ENCODE data around the gene LDLRAD2.
A peak's percentile ranks its signal among the peaks of the same experiment; 100 is the strongest.
"Not testable (repeated sequence)": the region's sequence is repeated elsewhere in the genome, so short reads cannot be mapped to it uniquely, and the experiment has no call there.

LDLRAD2 gene, protein sequence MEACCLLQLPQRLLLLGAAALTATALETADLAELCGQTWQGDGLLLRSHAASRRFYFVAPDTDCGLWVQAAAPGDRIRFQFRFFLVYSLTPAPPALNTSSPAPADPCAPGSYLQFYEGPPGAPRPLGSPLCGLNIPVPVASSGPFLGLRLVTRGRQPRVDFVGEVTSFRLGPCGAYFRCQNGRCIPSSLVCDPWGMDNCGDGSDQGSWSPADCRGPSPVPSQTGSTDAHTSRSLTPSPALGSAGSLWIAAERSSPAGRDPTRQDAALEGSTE

DNA sequence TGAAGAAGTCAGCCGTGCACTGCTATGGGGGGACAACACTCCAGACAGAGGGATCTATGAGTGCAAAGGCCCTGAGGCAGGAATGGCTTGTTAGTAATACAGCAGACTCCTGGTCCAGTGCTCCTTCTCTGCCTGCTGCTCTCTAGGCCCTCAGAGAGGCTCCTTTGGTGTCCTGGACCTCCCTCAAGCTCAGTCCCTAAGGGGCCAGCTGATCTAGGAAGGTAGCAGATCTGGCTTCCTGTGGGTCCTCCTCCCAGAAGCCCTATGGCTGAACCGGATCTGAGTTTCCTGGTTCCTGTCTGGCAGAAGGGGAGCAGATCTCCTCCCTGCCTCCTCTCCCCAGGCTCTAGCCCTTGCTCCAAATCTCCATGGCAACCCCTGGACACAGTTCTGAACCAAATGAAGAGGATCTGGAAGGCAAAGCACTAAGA, at the start of gene LDLRAD2:
LDLRAD2 (plus strand) TSS at position 391 of the 431 bp plus-strand sequence. CDS start 187 bp downstream, outside the sequence.
- no peak for DNase-seq

DNA sequence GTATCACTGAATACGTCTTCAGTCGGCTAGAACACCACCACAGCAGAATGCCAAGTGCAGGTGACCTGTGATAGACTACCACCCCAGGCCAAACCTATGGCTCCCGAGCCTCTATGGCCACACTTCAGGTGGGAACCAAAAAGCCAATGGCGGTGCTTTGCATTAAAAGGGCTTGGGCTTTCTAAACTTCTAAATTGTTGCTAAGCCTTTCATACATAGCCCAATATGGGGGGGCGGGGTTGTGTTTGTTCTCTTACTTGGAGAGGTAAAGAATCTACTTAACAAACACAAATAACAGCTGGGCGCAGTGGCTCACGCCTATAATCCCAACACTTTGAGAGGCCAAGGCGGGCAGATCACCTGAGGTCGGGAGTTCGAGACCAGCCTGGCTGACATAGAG, 48.8 kb upstream of the LDLRAD2 start:
- no peak for DNase-seq

DNA sequence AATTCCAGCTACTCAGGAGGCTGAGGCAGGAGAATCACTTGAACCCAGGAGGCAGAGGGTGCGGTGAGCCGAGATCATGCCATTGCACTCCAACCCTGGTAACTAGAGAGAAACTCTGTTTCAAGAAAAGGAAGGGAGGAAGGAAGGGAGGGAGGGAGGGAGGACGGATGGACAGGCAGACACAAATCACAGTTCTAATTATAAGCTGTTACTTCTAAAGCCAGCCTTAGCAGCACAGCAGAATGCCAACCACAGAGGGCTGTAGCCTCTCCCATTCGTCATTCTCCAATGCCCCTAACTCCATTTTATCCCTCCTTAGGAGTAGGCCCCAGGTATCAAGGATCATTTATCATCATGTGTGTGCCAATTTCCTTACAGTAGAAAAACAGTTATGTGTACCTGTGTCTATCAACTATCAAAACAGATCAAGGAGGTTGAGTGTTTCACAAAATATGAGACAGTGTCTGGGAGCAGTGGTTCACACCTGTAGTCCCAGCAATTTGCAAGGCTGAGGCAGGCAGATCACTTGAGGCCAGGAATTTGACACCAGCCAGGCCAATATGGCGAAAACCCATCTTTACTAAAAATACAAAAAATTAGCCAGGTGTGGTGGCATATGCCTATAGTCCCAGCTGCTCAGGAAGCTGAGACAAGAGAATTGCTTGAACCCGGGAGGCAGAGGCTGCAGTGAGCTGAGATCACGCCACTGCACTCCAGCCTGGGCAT, 48.2 kb upstream of the LDLRAD2 start:
- DNase-seq, result no peak

DNA sequence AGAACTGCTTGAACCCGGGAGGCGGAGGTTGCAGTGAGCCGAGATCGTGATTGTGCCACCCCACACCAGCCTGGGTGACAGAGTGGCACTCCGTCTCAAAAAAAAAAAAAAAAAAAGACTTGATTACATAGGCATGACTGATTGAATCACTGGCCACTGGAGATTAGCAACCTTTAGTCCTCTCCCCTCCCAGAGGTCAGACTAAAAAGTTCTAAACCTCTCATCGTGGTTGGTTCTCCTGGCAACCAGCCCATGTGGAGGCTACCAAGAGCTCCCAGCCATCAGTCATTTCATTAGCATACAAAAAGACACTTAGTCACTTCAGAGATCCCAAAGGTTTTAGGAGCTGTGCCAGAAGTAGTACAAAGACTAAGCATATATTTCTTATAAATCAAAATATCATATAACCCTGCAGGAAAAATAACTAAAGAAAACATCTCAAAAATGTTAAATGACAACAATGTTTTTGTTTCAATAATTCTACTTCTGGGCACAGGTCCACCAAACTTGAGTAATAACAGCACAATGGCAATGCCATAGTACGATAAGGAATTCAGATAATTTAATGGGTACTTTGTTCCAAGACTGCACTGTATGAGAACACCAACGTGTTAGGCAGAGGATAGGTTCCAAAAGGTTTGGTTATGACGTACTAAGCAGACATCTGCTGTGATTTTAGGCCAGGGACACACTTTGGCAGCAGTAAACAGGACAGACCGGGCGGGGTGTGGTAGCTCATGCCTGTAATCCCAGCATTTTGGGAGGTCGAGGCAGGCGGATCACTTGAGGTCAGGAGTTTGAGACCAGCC, 47.2 kb upstream of the LDLRAD2 start:
- no peak for DNase-seq

DNA sequence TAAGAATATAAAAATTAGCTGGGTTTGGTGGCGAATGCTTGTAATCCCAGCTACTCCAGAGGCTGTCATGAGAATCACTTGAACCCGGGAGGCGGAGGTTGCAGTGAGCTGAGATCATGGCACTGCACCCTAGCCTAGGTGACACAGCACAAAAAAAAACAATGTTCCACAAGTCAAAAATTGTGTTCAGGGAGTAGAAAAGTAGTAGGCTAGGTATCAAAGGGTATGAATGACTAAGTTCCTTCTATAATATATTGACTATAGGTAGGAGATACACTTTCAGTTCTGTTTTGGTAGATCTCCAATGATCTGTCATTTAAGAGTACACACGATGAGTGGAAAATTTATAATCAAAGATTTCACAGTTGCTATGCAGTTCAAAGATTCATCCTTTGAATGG, 45.9 kb upstream of the LDLRAD2 start:
- no peak for DNase-seq

DNA sequence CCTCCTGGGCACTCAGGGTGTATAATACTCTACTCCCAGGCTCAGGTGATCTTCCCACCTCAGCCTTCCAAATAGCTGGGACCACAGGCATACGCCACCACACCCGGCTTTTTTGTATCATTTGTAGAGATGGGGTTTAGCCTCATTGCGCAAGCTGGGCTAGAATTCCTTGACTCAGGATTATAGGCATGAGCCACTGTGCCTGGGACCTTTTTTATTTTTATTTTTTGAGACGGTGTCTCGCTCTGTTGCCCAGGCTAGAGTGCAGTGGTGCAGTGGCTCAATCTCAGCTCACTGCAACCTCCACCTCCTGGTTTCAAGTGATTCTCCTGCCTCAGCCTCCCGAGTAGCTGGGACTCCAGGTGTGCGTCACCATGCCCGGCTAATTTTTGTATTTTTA, 45.0 kb upstream of the LDLRAD2 start:
- DNase-seq, result not testable (repeated sequence)

DNA sequence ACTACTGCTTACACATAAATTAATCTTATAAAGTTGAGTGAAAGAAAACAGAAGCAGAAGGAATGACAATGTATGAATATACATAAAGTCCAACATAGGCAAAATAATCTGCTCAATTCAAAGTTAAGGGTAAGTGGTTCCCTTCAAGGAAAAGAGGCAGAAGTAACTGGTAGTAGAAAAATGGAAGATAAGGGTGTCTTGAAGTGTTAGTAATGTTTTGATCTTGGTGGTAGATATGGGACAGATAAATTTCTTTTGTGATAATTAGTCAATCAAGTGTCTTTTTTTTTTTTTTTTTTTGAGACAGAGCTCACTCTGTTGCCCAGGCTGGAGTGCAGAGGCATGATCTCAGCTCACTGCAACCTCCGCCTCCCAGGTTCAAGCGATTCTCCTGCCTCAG, 41.9 kb upstream of the LDLRAD2 start:
- DNase-seq, result no peak

DNA sequence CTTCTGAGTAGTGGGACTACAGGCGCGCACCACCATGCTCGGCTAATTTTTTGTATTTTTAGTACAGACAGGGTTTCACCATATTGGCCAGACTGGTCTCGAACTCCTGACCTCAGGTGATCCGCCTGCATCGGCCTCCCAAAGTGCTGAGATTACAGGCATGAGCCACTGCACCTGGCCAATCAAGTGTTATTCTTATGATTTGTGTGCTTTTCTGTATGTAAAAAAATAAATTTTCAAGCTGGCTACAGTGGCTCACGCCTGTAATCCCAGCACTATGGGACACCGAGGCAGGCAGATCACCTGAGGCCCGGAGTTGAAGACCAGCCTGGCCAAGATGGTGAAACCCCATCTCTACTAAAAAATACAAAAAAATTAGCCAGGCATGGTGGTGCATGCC, 41.5 kb upstream of the LDLRAD2 start:
- not testable (repeated sequence) for DNase-seq

DNA sequence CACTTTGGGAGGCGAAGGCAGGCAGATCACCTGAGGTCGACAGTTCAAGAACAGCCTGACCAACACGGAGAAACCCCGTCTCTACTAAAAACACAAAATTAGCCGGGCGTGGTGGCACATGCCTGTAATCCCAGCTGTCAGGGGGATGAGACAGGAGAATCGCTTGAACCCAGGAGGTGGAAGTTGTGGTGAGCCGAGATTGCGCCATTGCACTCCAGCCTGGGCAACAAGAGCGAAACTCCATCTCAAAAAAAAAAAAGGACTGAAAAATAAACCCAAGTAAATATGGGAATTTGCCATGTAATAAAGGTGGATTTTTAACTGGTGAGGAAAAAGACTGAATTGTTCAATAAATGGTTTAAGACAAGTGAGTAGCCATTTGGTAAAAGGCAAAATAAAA, 40.4 kb upstream of the LDLRAD2 start:
- not testable (repeated sequence) for DNase-seq

DNA sequence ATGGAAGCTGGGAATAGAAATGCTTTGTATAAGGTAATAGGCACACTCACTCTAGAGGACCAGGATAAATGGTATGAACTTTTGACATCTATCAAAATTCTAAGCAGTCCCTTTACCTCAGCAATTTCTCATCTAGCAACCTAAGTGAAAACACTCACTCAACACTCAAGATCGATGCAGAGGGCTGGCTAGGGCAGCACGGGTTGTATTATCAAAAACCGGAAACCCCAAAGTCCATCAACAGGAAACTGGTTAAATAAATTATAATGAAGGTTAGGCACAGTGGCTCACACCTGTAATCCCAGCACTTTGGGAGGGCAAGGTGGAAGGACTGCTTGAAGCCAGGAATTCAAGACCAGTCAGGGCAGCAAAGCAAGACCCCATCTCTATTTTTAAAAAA, 38.5 kb upstream of the LDLRAD2 start:
- DNase-seq, result no peak

DNA sequence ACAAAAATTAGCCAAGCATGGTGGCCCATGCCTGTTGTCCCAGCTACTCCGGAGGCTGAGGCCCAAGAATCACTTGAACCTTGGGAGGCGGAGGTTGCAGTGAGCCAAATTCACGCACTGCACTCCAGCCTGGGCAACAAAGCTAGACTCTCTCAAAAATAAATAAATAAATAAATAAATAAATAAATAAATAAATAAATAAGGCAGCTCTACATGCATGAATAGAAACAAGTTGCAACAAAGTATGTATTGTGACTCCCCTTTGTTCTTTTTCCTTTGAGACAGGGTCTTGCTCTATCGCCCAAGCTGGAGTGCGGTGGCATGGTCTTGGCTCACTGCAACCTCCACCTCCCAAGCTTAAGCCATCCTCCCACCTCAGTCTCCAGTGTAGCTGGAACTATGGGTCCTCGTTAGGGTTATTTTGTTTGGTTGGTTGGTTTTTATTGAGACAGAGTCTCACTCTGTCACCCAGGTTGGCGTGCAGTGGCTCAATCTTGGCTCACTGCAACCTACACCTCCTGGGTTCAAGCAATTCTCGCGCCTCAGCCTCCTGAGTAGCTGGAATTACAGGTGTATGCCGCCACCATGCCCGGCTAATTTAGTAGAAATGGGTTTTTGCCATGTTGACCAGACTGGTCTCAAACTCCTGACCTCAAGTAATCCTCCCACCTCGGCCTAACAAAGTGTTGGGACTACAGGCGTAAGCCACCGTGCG, 37.1 kb upstream of the LDLRAD2 start:
- DNase-seq, result no peak

DNA sequence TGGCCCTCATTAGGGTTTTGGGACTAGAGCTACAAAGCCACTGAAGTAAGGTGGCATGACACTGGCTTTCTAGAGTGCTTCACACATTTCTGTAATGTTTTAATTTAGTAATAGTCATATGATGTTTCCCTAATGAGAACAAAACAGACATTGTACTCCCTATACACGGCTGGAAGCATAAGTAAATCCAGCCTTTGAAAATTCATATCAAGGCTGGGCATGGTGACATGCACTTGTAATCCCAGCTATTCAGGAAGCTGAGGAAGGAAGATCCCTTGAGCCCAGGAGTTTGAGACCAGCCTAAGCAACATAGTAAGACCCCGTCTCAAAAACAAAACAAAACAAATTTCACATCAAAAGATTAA, 36.5 kb upstream of the LDLRAD2 start:
- no peak for DNase-seq

DNA sequence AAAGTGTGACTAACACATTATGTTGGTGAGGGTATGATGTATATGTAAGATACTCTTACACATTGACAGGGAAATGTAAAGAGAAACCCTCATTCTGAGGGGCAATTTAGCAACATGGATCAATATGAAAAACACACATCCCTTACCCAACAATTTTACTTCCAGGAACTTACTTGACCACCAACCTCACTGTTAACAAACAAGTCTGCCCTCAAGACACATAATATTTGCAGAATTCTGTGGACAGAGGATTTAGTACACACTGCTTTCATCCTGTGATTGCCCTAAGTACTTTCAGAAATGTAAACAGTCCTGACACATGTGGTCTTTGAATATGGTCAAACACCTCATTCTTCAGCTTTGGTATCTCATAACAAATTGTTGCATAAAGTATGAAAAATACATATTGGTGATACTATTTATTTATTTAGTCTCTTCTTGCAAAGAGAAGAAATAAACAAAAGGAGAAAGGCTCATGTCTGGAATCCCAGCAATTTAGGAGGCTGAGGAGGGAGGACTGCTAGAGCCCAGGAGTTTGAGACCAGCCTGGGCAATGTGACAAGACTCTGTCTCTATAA, 36.0 kb upstream of the LDLRAD2 start:
- no peak for DNase-seq

DNA sequence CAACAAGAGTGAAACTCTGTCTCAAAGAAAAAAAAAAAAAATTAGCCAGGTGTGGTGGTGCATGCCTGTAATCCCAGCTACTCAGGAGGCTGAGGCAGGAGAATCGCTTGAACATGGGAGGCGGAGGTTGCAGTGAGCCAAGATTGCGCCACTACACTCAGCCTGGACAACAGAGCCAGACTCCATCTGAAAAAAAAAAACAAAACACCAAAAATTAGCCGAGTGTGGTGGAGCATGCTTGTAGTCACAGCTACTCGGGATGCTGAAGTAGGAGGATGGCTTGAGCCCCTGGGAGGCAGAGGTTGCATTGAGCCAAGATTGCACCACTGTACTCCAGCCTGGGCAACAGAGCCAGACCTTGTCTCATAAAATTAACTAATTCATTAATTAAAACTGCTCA, 35.1 kb upstream of the LDLRAD2 start:
- DNase-seq, result not testable (repeated sequence)

DNA sequence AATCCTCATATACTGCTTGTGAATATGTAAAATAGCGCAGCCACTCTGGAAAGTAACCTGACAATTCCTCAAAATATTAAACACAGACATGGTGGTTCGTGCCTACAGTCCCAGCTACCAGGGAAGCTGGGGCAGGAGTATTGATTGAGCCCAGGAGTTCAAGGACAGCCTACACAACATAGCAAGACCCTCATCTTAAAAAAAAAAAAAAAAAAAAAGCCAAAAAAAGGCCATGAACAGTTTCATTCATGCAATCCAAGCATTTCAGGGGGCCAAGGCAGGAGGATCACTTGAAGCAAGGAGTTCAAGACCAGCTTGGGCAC, 33.7 kb upstream of the LDLRAD2 start:
- DNase-seq, result no peak

DNA sequence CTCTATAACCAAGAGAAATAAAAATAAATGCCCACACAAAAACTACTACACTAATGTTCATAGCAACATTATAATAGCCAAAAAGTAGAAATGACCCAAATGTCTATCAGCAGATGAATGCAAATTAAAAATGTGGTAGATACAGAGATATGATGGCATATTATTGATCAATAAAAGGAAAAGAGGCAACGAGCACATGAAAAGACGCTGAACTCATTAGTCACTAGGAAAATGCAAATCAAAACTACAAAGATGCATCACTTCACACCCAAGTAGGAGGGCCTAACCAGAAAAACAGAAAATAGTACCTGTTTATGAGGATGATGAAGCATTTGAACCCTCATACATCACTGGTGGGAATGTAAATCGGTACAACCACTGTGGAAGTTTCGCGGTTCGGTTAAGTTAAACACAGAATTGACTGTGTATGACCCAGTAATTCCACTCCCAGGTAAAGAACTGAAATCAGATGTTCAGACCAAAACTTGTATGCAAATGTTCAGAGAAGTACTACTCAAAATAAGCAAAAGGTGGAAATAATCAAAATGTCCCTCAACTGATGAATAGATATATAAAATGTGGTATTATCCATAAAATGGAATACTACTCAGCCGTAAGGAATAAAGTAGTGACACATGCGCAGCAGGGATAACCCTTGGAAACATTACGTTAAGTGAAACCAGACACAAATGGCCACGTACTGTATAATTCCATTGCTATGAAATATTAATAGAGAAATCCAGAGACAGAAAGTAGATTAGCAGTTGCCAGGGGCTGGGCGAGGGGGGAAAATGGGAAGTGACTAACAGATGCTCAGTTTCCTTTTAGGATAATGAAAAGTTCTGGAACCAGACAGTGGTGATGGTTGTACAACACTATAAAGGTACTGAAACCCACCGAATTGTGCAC, 32.2 kb upstream of the LDLRAD2 start:
- DNase-seq, result no peak

DNA sequence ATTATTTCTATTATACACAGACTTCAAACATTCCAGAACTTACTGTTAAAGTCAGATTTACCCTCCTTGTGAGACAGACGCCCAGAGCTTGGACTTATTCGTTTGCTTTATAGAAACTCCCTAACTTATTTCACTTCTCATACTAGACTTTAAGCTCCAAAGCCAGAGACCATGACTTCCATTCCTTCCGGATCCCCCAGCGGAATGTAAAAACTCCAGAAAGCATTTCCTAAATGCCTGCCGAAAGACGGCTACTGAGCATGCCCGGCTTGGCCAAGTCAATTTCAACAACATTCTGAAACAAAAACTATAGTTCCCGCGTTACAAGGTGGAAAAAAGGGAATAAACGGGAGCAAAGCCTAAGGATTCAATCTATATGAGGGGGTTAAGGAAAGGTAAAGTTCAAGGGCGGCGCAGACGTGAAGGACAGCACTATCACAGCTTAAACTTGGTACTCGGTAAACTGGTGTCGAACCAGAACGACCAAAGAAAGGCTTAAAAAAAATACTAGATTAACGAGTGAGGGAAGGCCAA, 30.2 kb upstream of the LDLRAD2 start:
- no peak for DNase-seq

DNA sequence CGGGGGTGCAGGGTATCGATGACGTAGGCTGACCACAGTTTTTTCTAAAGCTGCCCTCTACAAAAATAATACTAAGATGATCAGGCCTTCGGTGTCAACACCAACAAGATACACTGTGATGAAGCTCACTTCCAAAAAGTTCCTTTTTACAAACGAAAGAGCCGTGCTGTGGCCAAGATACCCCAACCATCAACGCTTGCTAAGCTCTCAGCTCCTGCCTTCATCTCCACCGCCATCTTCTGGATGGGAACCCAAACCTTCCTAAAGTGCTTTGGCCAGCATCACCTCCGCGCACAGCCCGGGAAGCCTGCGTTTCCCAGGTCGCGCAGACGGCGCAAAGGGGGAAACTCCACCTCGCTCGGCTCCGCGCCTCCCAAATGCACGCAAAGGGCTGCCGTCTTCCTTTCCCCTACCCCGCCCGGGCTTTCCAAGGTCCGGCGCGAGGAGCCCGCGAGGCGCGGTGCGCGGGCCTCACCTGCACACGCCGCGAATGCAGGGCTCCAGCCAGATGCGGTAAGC, 29.7 kb upstream of the LDLRAD2 start:
- DNase-seq, result peak; percentile 55 to 61

DNA sequence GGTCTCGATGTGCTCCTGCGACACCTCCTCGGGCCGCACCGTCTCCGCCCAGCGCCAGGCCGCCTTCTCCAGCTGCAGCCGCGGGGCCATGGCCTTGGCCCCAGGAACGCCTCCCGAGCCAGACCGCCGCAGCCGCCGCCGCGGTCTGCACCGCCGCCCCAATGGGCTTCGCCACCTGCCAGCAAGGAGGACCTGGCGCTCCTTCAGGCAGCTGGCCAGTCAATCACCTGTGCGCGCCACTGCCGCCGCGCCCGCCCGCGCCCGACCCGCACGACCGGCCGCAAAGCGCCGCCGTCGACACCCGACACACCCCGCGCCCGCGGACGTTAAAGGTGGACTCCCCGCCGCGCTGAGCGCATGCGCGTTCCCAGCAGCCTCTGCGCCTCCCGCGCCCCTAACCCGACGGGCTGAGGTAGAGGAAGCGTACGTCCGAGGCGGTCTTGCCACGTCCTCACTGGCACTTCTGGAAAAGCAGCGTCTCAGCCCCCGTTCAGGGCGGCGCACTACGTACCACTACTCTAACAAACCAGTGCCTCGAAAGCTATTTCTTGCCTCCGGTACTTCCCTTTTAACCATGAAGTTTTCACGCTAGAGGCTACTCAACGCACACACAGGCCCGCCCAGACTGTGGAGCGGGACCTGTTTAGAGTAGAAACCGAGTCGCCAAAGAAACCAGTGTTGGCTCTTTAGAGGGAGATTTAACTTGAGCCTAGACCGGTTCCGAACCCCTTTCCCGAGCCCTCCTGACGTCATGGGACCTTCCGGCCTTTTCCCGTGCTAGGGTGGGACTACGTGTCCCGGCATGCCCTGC, 29.0 kb upstream of the LDLRAD2 start, which contains the start of gene USP48:
USP48 (minus strand) TSS at position 282 of the 811 bp plus-strand sequence; CDS start at position 90, 192 bp downstream.
- peak; percentile 93 to 95 for DNase-seq

Measured in SHP77 (cell line).